H9 (cell line): ENCODE results near the gene RBSN. TPM values are rescaled to one million over a fixed set of nuclear protein-coding genes. Genes with fewer than 3 reads are reported as not detected.

Experiments used
- DNase-seq: peaks from one replicate; pipeline ENCODE4 v3.0.0-alpha.2; 2017
- H2AFZ ChIP-seq: one replicate; pipeline ENCODE4 v1.6.1; 2013; ENCODE audit warnings: mild to moderate bottlenecking, low read length, control low read depth, moderate library complexity
- H2AK5ac ChIP-seq: 2 replicates; pipeline ENCODE4 v1.6.1; 2013; ENCODE audit warnings: low read length, control low read depth, mixed read lengths; ENCODE audit not compliant: insufficient read length
- H2BK120ac ChIP-seq: one replicate; pipeline ENCODE4 v1.6.1; 2013; ENCODE audit warnings: low read depth, mild to moderate bottlenecking, low read length, control low read depth, inconsistent platforms; ENCODE audit not compliant: poor library complexity, severe bottlenecking
- H2BK12ac ChIP-seq: 2 replicates; pipeline ENCODE4 v1.6.1; 2013; ENCODE audit warnings: low read length, control low read depth, mixed read lengths, low read depth; ENCODE audit not compliant: insufficient read length
- H2BK15ac ChIP-seq: 2 replicates; pipeline ENCODE4 v1.6.1; 2013; ENCODE audit warnings: low read depth, low read length, control low read depth
- H2BK20ac ChIP-seq: one replicate; pipeline ENCODE4 v1.6.1; 2013; ENCODE audit warnings: low read depth, mild to moderate bottlenecking, low read length, control low read depth, inconsistent platforms; ENCODE audit not compliant: poor library complexity, severe bottlenecking
- H2BK5ac ChIP-seq: 2 replicates; pipeline ENCODE4 v1.6.1; 2013; ENCODE audit warnings: low read length, control low read depth, mixed read lengths; ENCODE audit not compliant: insufficient read length
- H3K14ac ChIP-seq: 2 replicates; pipeline ENCODE4 v1.6.1; 2013; ENCODE audit warnings: low read length, control low read depth; ENCODE audit not compliant: insufficient read depth
- H3K18ac ChIP-seq: 2 replicates; pipeline ENCODE4 v1.6.1; 2013; ENCODE audit warnings: low read depth, mild to moderate bottlenecking, mixed read lengths, low read length, control low read depth; ENCODE audit not compliant: insufficient read length
- H3K23ac ChIP-seq: 2 replicates; pipeline ENCODE4 v1.6.1; 2013; ENCODE audit warnings: low read length, control low read depth, mixed read lengths, low read depth; ENCODE audit not compliant: insufficient read length
- H3K23me2 ChIP-seq: 2 replicates; pipeline ENCODE4 v1.6.1; 2013; ENCODE audit warnings: low read depth, mild to moderate bottlenecking, mixed read lengths, low read length, control low read depth; ENCODE audit not compliant: insufficient read length, poor library complexity, severe bottlenecking
- H3K27ac ChIP-seq: 2 replicates; pipeline ENCODE4 v1.5.1; 2013; ENCODE audit warnings: low read length, control low read depth, mixed read lengths, low read depth; ENCODE audit not compliant: insufficient read length
- H3K27me3 ChIP-seq: 2 replicates; pipeline ENCODE4 v1.6.1; 2013; ENCODE audit warnings: low read length, control low read depth, inconsistent platforms; ENCODE audit not compliant: insufficient read depth
- H3K4ac ChIP-seq: 2 replicates; pipeline ENCODE4 v1.6.1; 2013; ENCODE audit warnings: low read depth, mild to moderate bottlenecking, control low read depth, inconsistent platforms, low read length, moderate library complexity
- H3K4me1 ChIP-seq: 2 replicates; pipeline ENCODE4 v1.6.1; 2013; ENCODE audit warnings: low read length, control low read depth, inconsistent platforms; ENCODE audit not compliant: insufficient read depth
- H3K4me2 ChIP-seq: 2 replicates; pipeline ENCODE4 v1.6.1; 2013; ENCODE audit warnings: low read length, control low read depth, mixed read lengths; ENCODE audit not compliant: insufficient read length, insufficient read depth
- H3K56ac ChIP-seq: 2 replicates; pipeline ENCODE4 v1.6.1; 2013; ENCODE audit warnings: low read depth, mild to moderate bottlenecking, mixed read lengths, low read length, control low read depth; ENCODE audit not compliant: insufficient read length
- H3K79me1 ChIP-seq: 2 replicates; pipeline ENCODE4 v1.6.1; 2013; ENCODE audit warnings: low read depth, mild to moderate bottlenecking, moderate library complexity, low read length, control low read depth, inconsistent platforms; ENCODE audit not compliant: insufficient read depth, poor library complexity, severe bottlenecking
- H3K79me2 ChIP-seq: 2 replicates; pipeline ENCODE4 v1.6.1; 2013; ENCODE audit warnings: low read length, control low read depth, inconsistent platforms; ENCODE audit not compliant: insufficient read depth
- H3K9ac ChIP-seq: 2 replicates; pipeline ENCODE4 v1.6.1; 2013; ENCODE audit warnings: low read length, control low read depth, mixed read lengths; ENCODE audit not compliant: insufficient read length; ENCODE audit errors: extremely low read depth
- H3K9me3 ChIP-seq: one replicate; pipeline ENCODE4 v1.6.1; 2013; ENCODE audit warnings: low read depth, low read length, inconsistent platforms; ENCODE audit not compliant: control insufficient read depth
- H3T11ph ChIP-seq: one replicate; pipeline ENCODE4 v1.6.1; 2013; ENCODE audit warnings: mild to moderate bottlenecking, low read length, control low read depth, inconsistent platforms
- H4K20me1 ChIP-seq: one replicate; pipeline ENCODE4 v1.6.1; 2013; ENCODE audit not compliant: control insufficient read depth, insufficient read length, insufficient read depth
- H4K5ac ChIP-seq: 2 replicates; pipeline ENCODE4 v1.6.1; 2013; ENCODE audit warnings: low read depth, mild to moderate bottlenecking, mixed read lengths, low read length, control low read depth; ENCODE audit not compliant: insufficient read length
- H4K8ac ChIP-seq: replicated peaks from 2 replicates; pipeline ENCODE4 v1.6.1; 2013; ENCODE audit warnings: low read length, control low read depth, mixed read lengths, low read depth; ENCODE audit not compliant: insufficient read length
- H4K91ac ChIP-seq: 2 replicates; pipeline ENCODE4 v1.6.1; 2013; ENCODE audit warnings: low read depth, mild to moderate bottlenecking, moderate library complexity, mixed read lengths, low read length, control low read depth; ENCODE audit not compliant: insufficient read length
- H3K27ac Mint-ChIP-seq, 3 experiments: 2 replicates in 2 of 3; 3 replicates in 1 of 3; pipeline ENCODE4 v1.8.0; 2020 to 2021; ENCODE audit warnings: mixed read lengths in 3 of 3, mild to moderate bottlenecking in 1 of 3, moderate library complexity in 1 of 3
- H3K27me3 Mint-ChIP-seq: 2 replicates; pipeline ENCODE4 v1.8.0; 2021; ENCODE audit warnings: low read depth, mild to moderate bottlenecking, moderate library complexity, mixed read lengths
- H3K36me3 Mint-ChIP-seq, 3 experiments: 2 replicates in 2 of 3; 3 replicates in 1 of 3; pipeline ENCODE4 v1.8.0; 2020 to 2021; ENCODE audit warnings: low read depth in 3 of 3, mixed read lengths in 3 of 3; ENCODE audit not compliant: insufficient read depth in 1 of 3
- H3K4me1 Mint-ChIP-seq, 2 experiments: 2 replicates each; pipeline ENCODE4 v1.8.0; 2020; ENCODE audit warnings: mixed read lengths in 2 of 2
- H3K4me3 Mint-ChIP-seq, 2 experiments: 2 replicates in 1 of 2; 3 replicates in 1 of 2; pipeline ENCODE4 v1.8.0; 2020 to 2021; ENCODE audit warnings: mild to moderate bottlenecking in 2 of 2, mixed read lengths in 2 of 2, moderate library complexity in 1 of 2
- H3K9me3 Mint-ChIP-seq, 2 experiments: 2 replicates in 1 of 2; 3 replicates in 1 of 2; pipeline ENCODE4 v1.8.0; 2020; ENCODE audit warnings: mild to moderate bottlenecking in 2 of 2, mixed read lengths in 2 of 2, moderate library complexity in 1 of 2
- CTCF ChIP-seq: fragments of 200-600 bp; sonication (generic); conservative IDR thresholded peaks from 3 replicates; pipeline ENCODE4 v1.8.0; 2021; ENCODE audit warnings: antibody characterized with exemption, mild to moderate bottlenecking
- WGBS: extraction: QIAGEN DNeasy Blood & Tissue Kit; methylation state at CpG from one replicate; pipeline ENCODE4 v1.1.7; 2013; ENCODE audit warnings: missing lambda C conversion rate, low lambda C conversion rate, mixed read lengths; ENCODE audit not compliant: insufficient read length; ENCODE audit errors: extremely low coverage; 5-methylcytosine and 5-hydroxymethylcytosine counted together
- total RNA-seq: library from RNA; stranded (reverse); gene quantifications from 2 replicates; pipeline ENCODE4 v1.2.1, GENCODE V29; 2021

The RBSN gene
- total RNA-seq, 1 experiment from 2014 or later = 16.0 TPM

- Histone ChIP-seq H2AK5ac (no peak overlapping the region), H2BK120ac (no peak overlapping the region), H3K4me1 (peaks cover 3% of the 10 kb centered on the region; the same call in 1 of the 2 replicates), H2BK20ac (no peak overlapping the region), H4K20me1 (no peaks in the 10 kb centered on the region), H3K9ac (no peak overlapping the region), H3K18ac (no peak overlapping the region), H3K23ac (no peak overlapping the region), H3K23me2 (peaks cover 18% of the 10 kb centered on the region), H3T11ph (no peak overlapping the region), H4K5ac (no peak overlapping the region), H3K4ac (no peak overlapping the region), H3K9me3 (no peaks in the 10 kb centered on the region), H3K79me1 (peaks cover 8% of the 10 kb centered on the region), H4K8ac (no peak overlapping the region), H4K91ac (no peak overlapping the region), H2AFZ (no peak overlapping the region), H2BK15ac (no peak overlapping the region), H3K14ac (no peak overlapping the region), H3K79me2 (peaks cover 5% of the 10 kb centered on the region; the same call in 1 of the 2 replicates), H3K56ac (no peak overlapping the region), H2BK12ac (no peak overlapping the region), H2BK5ac (no peak overlapping the region), H3K27me3 (no peaks in the 10 kb centered on the region; the same call in 1 of the 2 replicates), H3K27ac (no peak overlapping the region), H3K4me2 (no peak overlapping the region)
- Mint-ChIP-seq H3K36me3 (no peaks in the 10 kb centered on the region), H3K4me1 (peaks cover 20 to 21% of the 10 kb centered on the region in 2 experiments), H3K9me3 (no peaks in the 10 kb centered on the region; a peak in 1 of 5 replicates), H3K4me3 (no peak overlapping the region), H3K27me3 (peaks cover 3% of the 10 kb centered on the region; the same call in 1 of the 2 replicates), H3K27ac (no peak overlapping the region)
- no peak for TF ChIP-seq CTCF
- no peak for DNase-seq
- no CpG with 5 or more reads among the region's 4 CpGs for whole genome bisulfite sequencing
Observed at GRCh38 chr3:15102256-15102655, 3.3 kb upstream of the RBSN start.
